GM12865 (cell line): Measurements from ENCODE around the gene NUPR2.
"Not testable (repeated sequence)": the region's sequence is repeated elsewhere in the genome, so short reads cannot be mapped to it uniquely, and the experiment has no call there.

Experiments used
- DNase-seq: peaks from one replicate; pipeline ENCODE4 v3.0.0; 2010; ENCODE audit warnings: low read depth
- H3K4me3 ChIP-seq: 2 replicates; pipeline ENCODE4 v1.5.1; 2011; ENCODE audit warnings: mild to moderate bottlenecking, low read depth, low read length, control low read depth
- CTCF ChIP-seq: IDR thresholded peaks from 2 replicates; pipeline ENCODE4 v1.5.1; 2011; ENCODE audit warnings: low read length, control low read depth, low read depth, inconsistent platforms; ENCODE audit not compliant: insufficient read depth; ENCODE audit errors: missing control alignments

NUPR2 gene

GRCh38 chr7:56115852-56116538, at the start of gene NUPR2:
Gene NUPR2, minus strand, starts transcription at chr7:56116417. Its CDS starts 103 bp downstream, at chr7:56116314.
- no peak for TF ChIP-seq CTCF
- H3K4me3 ChIP-seq: no peak within 1 kb of the TSS
- DNase-seq: no peak

GRCh38 chr7:56157238-56157790, 41.1 kb upstream of the NUPR2 start:
- DNase-seq: no peak
- no peak overlapping the region for H3K4me3 ChIP-seq
- TF ChIP-seq CTCF: no peak

GRCh38 chr7:56131062-56131461, 14.8 kb upstream of the NUPR2 start:
- DNase-seq, H3K4me3 ChIP-seq: not testable (repeated sequence)

- no peak for TF ChIP-seq CTCF
- no peak overlapping the region for H3K4me3 ChIP-seq
- no peak for DNase-seq
These were observed 11.2 kb upstream of the NUPR2 start for GRCh38 chr7:56127241-56127975.

DNA sequence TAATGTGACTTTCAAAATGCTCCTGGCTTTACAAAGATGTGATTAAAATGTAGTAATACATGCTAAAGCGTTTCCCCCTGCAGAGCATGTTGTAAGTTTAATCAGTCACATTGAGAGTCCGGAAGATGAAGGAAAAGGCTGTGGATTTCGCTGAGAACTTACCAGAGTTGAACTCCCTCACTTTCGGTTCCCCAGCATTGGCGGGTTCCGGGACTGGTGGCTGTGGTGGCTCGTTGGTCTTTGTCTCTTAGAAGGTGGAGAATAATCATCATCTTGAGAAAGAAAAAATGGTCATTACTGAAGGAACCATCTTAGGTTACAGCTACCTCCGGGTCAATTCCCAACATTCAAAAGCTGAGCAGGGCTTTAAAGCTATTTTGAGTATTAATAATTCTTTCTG, 9.6 kb upstream of the NUPR2 start:
- DNase-seq: no peak
- no peak for TF ChIP-seq CTCF
- no peak overlapping the region for H3K4me3 ChIP-seq

GRCh38 chr7:56124981-56125380, 8.8 kb upstream of the NUPR2 start:
- no peak overlapping the region for H3K4me3 ChIP-seq
- DNase-seq: no peak
- no peak for TF ChIP-seq CTCF

- no peak for TF ChIP-seq CTCF
- no peak for DNase-seq
These were observed 5.2 kb upstream of the NUPR2 start for GRCh38 chr7:56121440-56121839.

GRCh38 chr7:56112244-56112643, 4.0 kb downstream of the NUPR2 start:
- H3K4me3 ChIP-seq, DNase-seq: not testable (repeated sequence)

More at GRCh38 chr7:56121440-56121839, 5.2 kb upstream of the NUPR2 start:
- no peak overlapping the region for H3K4me3 ChIP-seq
